Adrenal gland (tissue), 5 donors: ENCODE results near the gene TARDBP.

Source experiments
- CTCF ChIP-seq, 6 experiments: fragments of 450-650 bp in 4 of 6; fragments of 200-600 bp in 2 of 6; sonication (generic) in 1 of 6; IDR thresholded peaks; 1 replicate in 5 of 6; 2 replicates in 1 of 6; pipeline versions ENCODE4 v1.5.1 to v1.8.0; 2016 to 2021; ENCODE audit warnings: antibody characterized with exemption in 6 of 6, mild to moderate bottlenecking in 2 of 6, moderate library complexity in 1 of 6
- POLR2A ChIP-seq, 2 donors: fragments of 450-650 bp; IDR thresholded peaks; one replicate each; pipeline ENCODE4 v1.6.1; 2017; ENCODE audit warnings: antibody characterized with exemption in 2 of 2, mild to moderate bottlenecking in 2 of 2, moderate library complexity in 1 of 2
- donor health status: DM: no; HTN: no; CAD: no.

DNA sequence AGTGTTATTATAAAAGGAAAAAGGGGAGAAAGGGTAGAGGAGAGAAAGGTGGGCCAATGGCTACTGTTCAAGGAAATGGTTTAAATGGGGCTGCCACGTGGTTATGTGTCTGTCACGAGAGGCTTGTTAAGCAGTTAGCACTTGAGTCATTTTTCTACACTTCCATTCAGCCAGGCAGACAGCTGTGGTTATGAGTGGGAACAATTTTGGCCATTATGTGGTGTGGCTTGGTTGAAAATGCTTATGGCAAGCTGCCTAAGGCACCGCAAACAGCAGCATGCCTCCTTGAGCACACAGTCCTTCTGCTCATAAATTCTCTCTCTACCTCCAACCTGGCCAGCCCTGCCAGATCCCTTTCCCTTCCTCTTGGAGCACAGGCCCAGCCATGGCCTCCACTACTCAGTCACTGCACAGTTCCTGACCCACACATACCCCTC, 50.5 kb downstream of the TARDBP start:
- TF ChIP-seq CTCF (IDR thresholded peaks at IDR 0.05) = no peak
- no peak for TF ChIP-seq POLR2A (IDR thresholded peaks at IDR 0.05)
